K562 (cell line): Measurements from ENCODE around the gene TPO. TPM values are rescaled to one million over a fixed set of nuclear protein-coding genes. Genes with fewer than 3 reads are reported as not detected.

Source experiments
- ATAC-seq: fragments of 200-7000 bp; cut with Tn5 transposase; 3 replicates; pipeline ENCODE4 v1.9.1; 2020; ENCODE audit warnings: moderate library complexity
- BruUV-seq: library from RNA; stranded (reverse); fragments of 400-500 nt; replicated peaks from 2 replicates; lab custom pipeline; 2021; lab: Mats Ljungman, UMichigan
- CTCF ChIA-PET: fragments of 300-600 bp; formaldehyde crosslinking; extraction: SDS; loops from one replicate; lab custom pipeline; 2021; ENCODE audit warnings: low intra/inter-chr PET ratio; lab: Yijun Ruan, JAX
- POLR2A ChIA-PET: fragments of 300-600, 350-650 bp; sonication (Branson Sonifier 250); formaldehyde crosslinking; extraction: SDS; loops from one replicate; lab custom pipeline; 2021; ENCODE audit warnings: antibody characterized with exemption, inconsistent platforms; lab: Yijun Ruan, JAX
- DNase-seq, 4 experiments: peaks; one replicate each; pipeline versions ENCODE4 v3.0.0 to v3.0.0-alpha.2; 2011 to 2018; ENCODE audit warnings: low spot score in 3 of 4, mixed read lengths in 3 of 4; ENCODE audit errors: extremely low read depth in 1 of 4
- FAIRE-seq: peaks from 2 replicates; lab custom pipeline; 2011; peaks lifted over from hg19 to GRCh38; lab: Jason Lieb, UNC
- H2AFZ ChIP-seq: 2 replicates; pipeline ENCODE4 v1.6.0; 2011; ENCODE audit warnings: low read depth, low read length, control low read depth, inconsistent platforms
- H3K27ac ChIP-seq: fragments of 200-600 bp; 3 replicates; pipeline ENCODE4 v1.8.0; 2011; ENCODE audit warnings: low read depth, mild to moderate bottlenecking, control low read depth, inconsistent platforms, low read length, moderate library complexity, mixed read lengths; ENCODE audit errors: extremely low read depth
- H3K27me3 ChIP-seq, 2 experiments: fragments of 300-600 bp in 1 of 2; 2 replicates in 1 of 2; 3 replicates in 1 of 2; pipeline versions ENCODE4 v1.6.0 to v1.8.0; 2011; ENCODE audit warnings: inconsistent platforms in 2 of 2, low read length in 2 of 2, mild to moderate bottlenecking in 1 of 2, mixed read lengths in 1 of 2, moderate library complexity in 1 of 2; ENCODE audit not compliant: control insufficient read depth in 2 of 2, insufficient read depth in 2 of 2
- H3K36me3 ChIP-seq: fragments of 300-600 bp; 3 replicates; pipeline ENCODE4 v1.8.0; 2011; ENCODE audit warnings: mild to moderate bottlenecking, low read length, inconsistent platforms; ENCODE audit not compliant: control insufficient read depth, insufficient read depth
- H3K4me1 ChIP-seq, 2 experiments: fragments of 200-600 bp in 1 of 2; replicated peaks in 1 of 2; 2 replicates in 1 of 2; 3 replicates in 1 of 2; pipeline versions ENCODE4 v1.5.1 to v1.8.0; 2011; ENCODE audit warnings: inconsistent platforms in 2 of 2, low read length in 2 of 2, mild to moderate bottlenecking in 1 of 2, mixed read lengths in 1 of 2, moderate library complexity in 1 of 2; ENCODE audit not compliant: control insufficient read depth in 2 of 2, insufficient read depth in 2 of 2
- H3K4me2 ChIP-seq: 2 replicates; pipeline ENCODE4 v1.6.1; 2011; ENCODE audit warnings: low read length, control low read depth, inconsistent platforms, mixed read lengths; ENCODE audit not compliant: insufficient read depth
- H3K4me3 ChIP-seq: fragments of 200-600 bp; sonication (generic), shearing (Covaris generic); 2 replicates; pipeline ENCODE4 v1.5.1; 2016; ENCODE audit warnings: control low read depth, inconsistent platforms
- H3K79me2 ChIP-seq: fragments of 200-600 bp; 3 replicates; pipeline ENCODE4 v1.8.0; 2011; ENCODE audit warnings: low read length, inconsistent platforms; ENCODE audit not compliant: control insufficient read depth, insufficient read depth
- H3K9ac ChIP-seq, 2 experiments: 2 replicates each; pipeline versions ENCODE4 v1.6.0 to v1.6.1; 2011; ENCODE audit warnings: low read depth in 2 of 2, low read length in 2 of 2, control low read depth in 1 of 2, inconsistent platforms in 1 of 2, mild to moderate bottlenecking in 1 of 2, mixed read lengths in 1 of 2; ENCODE audit not compliant: insufficient read depth in 1 of 2
- H3K9me1 ChIP-seq: one replicate; pipeline ENCODE4 v1.6.0; 2011; ENCODE audit warnings: inconsistent platforms, mild to moderate bottlenecking, low read length, moderate library complexity; ENCODE audit not compliant: control insufficient read depth, insufficient read depth
- H3K9me3 ChIP-seq: replicated peaks from 2 replicates; pipeline ENCODE4 v1.5.1; 2011; ENCODE audit warnings: low read depth, low read length, inconsistent platforms; ENCODE audit not compliant: control insufficient read depth, insufficient read depth
- H4K20me1 ChIP-seq: replicated peaks from 2 replicates; pipeline ENCODE4 v1.6.1; 2011; ENCODE audit warnings: low read length, inconsistent platforms, mixed read lengths; ENCODE audit not compliant: control insufficient read depth, insufficient read depth
- CGGBP1 ChIP-seq: fragments of 250-450 bp; sonication (Bioruptor Pico); IDR thresholded peaks from 2 replicates; pipeline ENCODE4 v1.9.0; 2021; ENCODE audit warnings: mild to moderate bottlenecking
- DIDO1 ChIP-seq: fragments of 450-650 bp; IDR thresholded peaks from 2 replicates; pipeline ENCODE4 v1.6.1; 2016; ENCODE audit warnings: low read depth, missing biosample characterization, missing genetic modification characterization
- ETV6 ChIP-seq, 3 experiments: fragments of 150-350 bp in 1 of 3; sonication (generic) in 1 of 3; formaldehyde crosslinking in 1 of 3; IDR thresholded peaks; 2 replicates each; pipeline versions ENCODE4 v1.6.1 to v1.8.0; 2014 to 2022; ENCODE audit warnings: borderline replicate concordance in 2 of 3, low read depth in 2 of 3, antibody characterized with exemption in 1 of 3, low read length in 1 of 3, mild to moderate bottlenecking in 1 of 3, missing genetic modification reagents in 1 of 3
- FOXK1 ChIP-seq: sonication (generic); formaldehyde crosslinking; IDR thresholded peaks from 2 replicates; pipeline ENCODE4 v1.8.0; 2022; ENCODE audit warnings: missing genetic modification reagents, mild to moderate bottlenecking, borderline replicate concordance
- GMEB1 ChIP-seq: fragments of 250-450 bp; sonication (Bioruptor Pico); IDR thresholded peaks from 2 replicates; pipeline ENCODE4 v1.4.0; 2020; ENCODE audit warnings: mild to moderate bottlenecking
- KAT7 ChIP-seq: sonication (generic); formaldehyde crosslinking; IDR thresholded peaks from 2 replicates; pipeline ENCODE4 v1.8.0; 2022; ENCODE audit warnings: missing genetic modification reagents, mild to moderate bottlenecking, borderline replicate concordance
- LCOR ChIP-seq: sonication (generic); formaldehyde crosslinking; IDR thresholded peaks from 2 replicates; pipeline ENCODE4 v1.8.0; 2022; ENCODE audit warnings: mild to moderate bottlenecking, missing genetic modification reagents
- TEAD1 ChIP-seq, 2 experiments: fragments of 450-650 bp in 1 of 2; sonication (generic) in 1 of 2; formaldehyde crosslinking; IDR thresholded peaks; 2 replicates each; pipeline versions ENCODE4 v1.4.0 to v1.8.0; 2020 to 2022; ENCODE audit warnings: mild to moderate bottlenecking in 2 of 2, missing genetic modification reagents in 1 of 2
- TEAD2 ChIP-seq: fragments of 450-650 bp; IDR thresholded peaks from 2 replicates; pipeline ENCODE4 v1.6.1; 2016; ENCODE audit warnings: missing genetic modification characterization, control low read depth, missing compliant biosample characterization
- USF2 ChIP-seq: sonication (generic); formaldehyde crosslinking; IDR thresholded peaks from 2 replicates; pipeline ENCODE4 v1.5.0; 2020; ENCODE audit warnings: missing genetic modification reagents
- ZNF212 ChIP-seq: fragments of 450-650 bp; formaldehyde crosslinking; IDR thresholded peaks from 2 replicates; pipeline ENCODE4 v1.4.0; 2020; ENCODE audit warnings: mild to moderate bottlenecking
- ZNF263 ChIP-seq: sonication (generic); formaldehyde crosslinking; IDR thresholded peaks from 2 replicates; pipeline ENCODE4 v1.8.0; 2022; ENCODE audit warnings: mild to moderate bottlenecking, missing genetic modification reagents, borderline replicate concordance
- WGBS: fragments of 100-300 bp; shearing (Covaris generic); methylation state at CpG from one replicate; pipeline ENCODE4 v1.1.6; 2016; ENCODE audit warnings: low coverage, mixed read lengths; ENCODE audit not compliant: insufficient coverage; ENCODE audit errors: missing lambda C conversion rate; 5-methylcytosine and 5-hydroxymethylcytosine counted together
- in situ Hi-C: fragments of 300-500 bp; cut with MboI; formaldehyde crosslinking; loops from 4 replicates; pipeline ENCODE4 v1.15.0; 2018; ENCODE audit warnings: inconsistent platforms, mixed read lengths
- intact Hi-C: fragments of 100-400 bp; cut with micrococcal nuclease; formaldehyde crosslinking; loops from 2 replicates; pipeline ENCODE4 v1.14.2; 2022
- polyA plus RNA-seq, 8 experiments: library from polyadenylated mRNA; depleted of rRNA in 4 of 8; stranded (reverse) in 5 of 8; unstranded in 3 of 8; fragments of >200 nt; fragmentation: Nextera tagmentation in 2 of 8; fragmentation: Illumina TruSeq in 1 of 8; extraction: Ambion mirVana in 2 of 8; extraction: Trizol in 1 of 8; gene quantifications; 2 replicates each; pipeline versions ENCODE4 v1.2.1 to v1.2.3, GENCODE V29; 2011 to 2014; ENCODE audit warnings: inconsistent platforms in 1 of 8, missing spikeins in 1 of 8
- total RNA-seq, 7 experiments: library from RNA; depleted of rRNA in 6 of 7; stranded (reverse); fragments of >200 nt in 6 of 7; fragmentation: Illumina TruSeq in 2 of 7; extraction: Trizol in 2 of 7; gene quantifications; 2 replicates each; pipeline versions ENCODE4 v1.2.1 to v1.2.3, GENCODE V29; 2011 to 2021; ENCODE audit warnings: low replicate concordance in 1 of 7

TPO gene
- total and polyA plus RNA-seq, 9 of the 15 experiments (the other 6 are each of a cell fraction or from before 2014, with no cell fraction given), result not detected

DNA sequence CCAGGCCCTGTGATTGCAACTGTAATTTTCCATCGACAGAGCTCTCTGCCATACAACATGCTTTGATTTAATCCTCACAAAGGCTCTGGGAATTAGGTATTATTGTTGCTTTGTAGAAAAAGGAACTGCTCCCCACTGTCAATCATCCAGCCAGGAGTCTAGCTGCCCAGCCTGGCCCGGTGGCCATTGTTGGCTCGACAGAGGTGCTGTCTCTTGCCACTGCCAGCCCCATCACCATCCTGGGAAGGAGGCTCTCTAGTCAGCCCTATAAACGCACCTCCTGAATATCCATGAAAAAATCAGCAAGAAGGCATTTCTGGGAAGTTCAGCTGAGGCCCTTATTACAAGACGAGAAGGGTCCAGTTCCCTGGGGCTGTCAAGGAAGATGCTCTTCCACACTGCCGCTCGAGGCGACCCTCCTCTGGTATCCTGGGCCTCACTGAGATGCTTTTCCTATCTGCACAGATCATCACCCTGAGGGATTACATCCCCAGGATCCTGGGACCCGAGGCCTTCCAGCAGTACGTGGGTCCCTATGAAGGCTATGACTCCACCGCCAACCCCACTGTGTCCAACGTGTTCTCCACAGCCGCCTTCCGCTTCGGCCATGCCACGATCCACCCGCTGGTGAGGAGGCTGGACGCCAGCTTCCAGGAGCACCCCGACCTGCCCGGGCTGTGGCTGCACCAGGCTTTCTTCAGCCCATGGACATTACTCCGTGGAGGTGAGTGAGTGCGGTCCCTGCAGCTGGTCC, 71.0 kb downstream of the TPO start:
- no peaks in the 10 kb centered on the region for H4K20me1 ChIP-seq
- FAIRE-seq, result no peak
- DNase-seq, result no peak
- CTCF ChIA-PET, result no interaction called here
- ATAC-seq, result no peak
- H3K9me1 ChIP-seq, result no peaks in the 10 kb centered on the region
- H2AFZ ChIP-seq, result no peak overlapping the region
- WGBS, result under 1% methylated on average over 19 of the region's 22 CpGs
- H3K4me3 ChIP-seq, result no peak overlapping the region
- H3K9ac ChIP-seq, result no peak overlapping the region
- peaks cover 0 to 14% of the 10 kb centered on the region in 2 experiments; a peak in 2 of 5 replicates for H3K27me3 ChIP-seq
- intact Hi-C loops, result no loop called here
- in situ Hi-C loops, result no loop called here
- H3K4me1 ChIP-seq, result no peaks in the 10 kb centered on the region
- H3K79me2 ChIP-seq, result no peaks in the 10 kb centered on the region
- no peaks in the 10 kb centered on the region for H3K9me3 ChIP-seq
- no TSS peak for BruUV-seq
- H3K4me2 ChIP-seq, result no peak overlapping the region
- no peaks in the 10 kb centered on the region for H3K36me3 ChIP-seq
- TF ChIP-seq ETV6 (IDR thresholded peaks at IDR 0.05; ENCODE audit: borderline replicate concordance in 1 of 2, low read depth in 2 of 2, low read length in 1 of 2), result no peak
- TF ChIP-seq ETV6 (CRISPR knock-in tag; IDR thresholded peaks at IDR 0.05; ENCODE audit: borderline replicate concordance), result no peak
- no peak for TF ChIP-seq ZNF212 (CRISPR knock-in tag)
- H3K27ac ChIP-seq, result no peak overlapping the region
- POLR2A ChIA-PET, result no interaction called here

DNA sequence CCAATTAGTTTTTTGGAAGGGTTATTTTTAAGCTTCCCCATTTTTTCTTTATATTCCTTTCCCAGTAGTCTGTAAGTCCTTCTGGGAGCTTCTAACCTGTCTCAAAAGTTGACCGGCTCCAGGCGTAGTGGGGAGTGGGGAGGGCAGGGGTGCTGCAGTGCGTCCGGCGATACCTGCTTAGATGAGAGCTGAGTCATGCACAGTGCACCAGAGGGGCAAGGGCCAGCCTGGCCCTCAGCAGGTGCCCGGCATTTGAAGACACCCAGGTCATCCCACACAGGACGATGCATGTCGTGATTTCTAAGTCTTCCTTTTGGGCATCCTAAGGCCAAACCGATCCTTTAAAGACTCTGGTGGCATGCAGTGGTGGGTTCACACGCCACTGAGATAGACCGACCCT, 73.4 kb downstream of the TPO start:
- no peaks in the 10 kb centered on the region for H3K79me2 ChIP-seq
- no TSS peak for BruUV-seq
- no peak overlapping the region for H3K9ac ChIP-seq
- ChIA-PET CTCF (no interaction called here), POLR2A (no interaction called here)
- H3K4me3 ChIP-seq, result no peak overlapping the region
- ATAC-seq (no peak), FAIRE-seq (no peak), DNase-seq (no peak)
- H3K9me3 ChIP-seq, result no peaks in the 10 kb centered on the region
- intact Hi-C loops, result no loop called here
- H2AFZ ChIP-seq, result no peak overlapping the region
- peaks cover 2 to 16% of the 10 kb centered on the region in 2 experiments; a peak in 3 of 5 replicates for H3K27me3 ChIP-seq
- no peaks in the 10 kb centered on the region for H4K20me1 ChIP-seq
- 0% methylated on average over 8 of the region's 11 CpGs for WGBS
- H3K27ac ChIP-seq, result no peak overlapping the region
- H3K36me3 ChIP-seq, result no peaks in the 10 kb centered on the region
- no peaks in the 10 kb centered on the region for H3K4me1 ChIP-seq
- in situ Hi-C loops, result no loop called here
- H3K4me2 ChIP-seq, result no peak overlapping the region
- no peaks in the 10 kb centered on the region for H3K9me1 ChIP-seq
- TF ChIP-seq TEAD1 (CRISPR knock-in tag; IDR thresholded peaks at IDR 0.05) (no peak), TEAD2 (tag) (no peak), GMEB1 (CRISPR knock-in tag) (no peak), DIDO1 (no peak), KAT7 (CRISPR knock-in tag) (no peak), USF2 (no peak), CGGBP1 (CRISPR knock-in tag) (no peak), LCOR (CRISPR knock-in tag) (no peak), FOXK1 (CRISPR knock-in tag) (no peak), ZNF263 (CRISPR knock-in tag) (no peak)
